ENCODE measurements around the gene ZNF106. TPM values are rescaled to one million over a fixed set of nuclear protein-coding genes. Genes with fewer than 3 reads are reported as not detected.
A peak's percentile ranks its signal among the peaks of the same experiment; 100 is the strongest.

The ZNF106 gene
- total RNA-seq, 2 experiments from 2014 or later, result 53.1 to 55.8 TPM

GRCh38 chr15:42495361-42496212, 4.6 kb upstream of the ZNF106 start, which contains the start of gene SNAP23:
SNAP23 (plus strand) TSS chr15:42495634; CDS start chr15:42511847, 16,213 bp downstream.
- Mint-ChIP-seq H3K4me3 (peak within 1 kb of the TSS; percentile 99), H3K36me3 (peaks cover 4% of the 10 kb centered on the region), H3K27ac (peak within 1 kb of the TSS; percentile 91), H3K27me3 (no peaks in the 10 kb centered on the region), H3K4me1 (peaks cover 44% of the 10 kb centered on the region), H3K9me3 (no peaks in the 10 kb centered on the region)
- DNase-seq, result peak; percentile 89

GRCh38 chr15:42494998-42495360, 4.0 kb upstream of the ZNF106 start:
- Mint-ChIP-seq H3K4me3 (peak overlapping the region; percentile 99), H3K4me1 (peaks cover 40% of the 10 kb centered on the region), H3K9me3 (no peaks in the 10 kb centered on the region), H3K27me3 (no peaks in the 10 kb centered on the region), H3K27ac (peak overlapping the region; percentile 91), H3K36me3 (peaks cover 4% of the 10 kb centered on the region)
- DNase-seq, result no peak

GRCh38 chr15:42493679-42494078, 2.7 kb upstream of the ZNF106 start:
- Mint-ChIP-seq H3K27ac (peak overlapping the region; percentile 34), H3K9me3 (no peaks in the 10 kb centered on the region), H3K27me3 (no peaks in the 10 kb centered on the region), H3K4me3 (peak overlapping the region; percentile 15), H3K36me3 (no peaks in the 10 kb centered on the region), H3K4me1 (peaks cover 39% of the 10 kb centered on the region)
- DNase-seq, result no peak

- Mint-ChIP-seq H3K9me3 (no peaks in the 10 kb centered on the region), H3K4me3 (peak overlapping the region; percentile 97), H3K27ac (peak overlapping the region; percentile 96), H3K27me3 (no peaks in the 10 kb centered on the region), H3K36me3 (peaks cover 1% of the 10 kb centered on the region), H3K4me1 (peaks cover 45% of the 10 kb centered on the region)
- DNase-seq, result no peak
Observed at GRCh38 chr15:42491539-42492225, 741 bp upstream of the ZNF106 start.

- H3K27ac Mint-ChIP-seq, result peak overlapping the region; percentile 96
- H3K9me3 Mint-ChIP-seq, result no peaks in the 10 kb centered on the region
- no peaks in the 10 kb centered on the region for H3K27me3 Mint-ChIP-seq
- DNase-seq, result no peak
- peak overlapping the region; percentile 97 for H3K4me3 Mint-ChIP-seq
- H3K36me3 Mint-ChIP-seq, result peaks cover 1% of the 10 kb centered on the region
- peaks cover 35% of the 10 kb centered on the region for H3K4me1 Mint-ChIP-seq
Observed at GRCh38 chr15:42490291-42490670, 660 bp downstream of the ZNF106 start.

- no peak overlapping the region for H3K4me3 Mint-ChIP-seq
- peaks cover 15% of the 10 kb centered on the region for H3K36me3 Mint-ChIP-seq
- DNase-seq, result no peak
- peaks cover 5% of the 10 kb centered on the region for H3K9me3 Mint-ChIP-seq
- no peaks in the 10 kb centered on the region for H3K27me3 Mint-ChIP-seq
- peaks cover 25% of the 10 kb centered on the region for H3K4me1 Mint-ChIP-seq
- H3K27ac Mint-ChIP-seq, result no peak overlapping the region
Observed at GRCh38 chr15:42483677-42484076, 7.3 kb downstream of the ZNF106 start.

GRCh38 chr15:42482701-42483100, 8.2 kb downstream of the ZNF106 start:
- Mint-ChIP-seq H3K36me3 (peaks cover 16% of the 10 kb centered on the region), H3K27me3 (no peaks in the 10 kb centered on the region), H3K27ac (no peak overlapping the region), H3K4me1 (peaks cover 19% of the 10 kb centered on the region), H3K4me3 (no peak overlapping the region), H3K9me3 (peaks cover 5% of the 10 kb centered on the region)
- DNase-seq, result no peak

- Mint-ChIP-seq H3K4me3 (no peak overlapping the region), H3K27me3 (no peaks in the 10 kb centered on the region), H3K36me3 (peaks cover 5% of the 10 kb centered on the region), H3K27ac (no peak overlapping the region), H3K4me1 (peaks cover 3% of the 10 kb centered on the region), H3K9me3 (no peaks in the 10 kb centered on the region)
- DNase-seq, result no peak
Observed at GRCh38 chr15:42474827-42475226, 16.1 kb downstream of the ZNF106 start.

GRCh38 chr15:42471002-42471401, 19.9 kb downstream of the ZNF106 start:
- DNase-seq, result no peak
- Mint-ChIP-seq H3K4me3 (no peak overlapping the region), H3K27me3 (no peaks in the 10 kb centered on the region), H3K36me3 (peaks cover 5% of the 10 kb centered on the region), H3K27ac (no peak overlapping the region), H3K9me3 (no peaks in the 10 kb centered on the region), H3K4me1 (peaks cover 3% of the 10 kb centered on the region)

GRCh38 chr15:42465520-42466259, 25.3 kb downstream of the ZNF106 start:
- no peak overlapping the region for H3K4me3 Mint-ChIP-seq
- H3K27ac Mint-ChIP-seq, result no peak overlapping the region
- H3K4me1 Mint-ChIP-seq, result peaks cover 7% of the 10 kb centered on the region
- no peaks in the 10 kb centered on the region for H3K27me3 Mint-ChIP-seq
- no peak for DNase-seq
- no peaks in the 10 kb centered on the region for H3K9me3 Mint-ChIP-seq
- H3K36me3 Mint-ChIP-seq, result peaks cover 12% of the 10 kb centered on the region

- Mint-ChIP-seq H3K4me3 (no peak overlapping the region), H3K27ac (no peak overlapping the region), H3K27me3 (no peaks in the 10 kb centered on the region), H3K4me1 (peaks cover 11% of the 10 kb centered on the region), H3K9me3 (no peaks in the 10 kb centered on the region), H3K36me3 (peaks cover 11% of the 10 kb centered on the region)
- DNase-seq, result no peak
Observed at GRCh38 chr15:42461261-42461660, 29.7 kb downstream of the ZNF106 start.

GRCh38 chr15:42457445-42458442, 33.2 kb downstream of the ZNF106 start:
- no peak for DNase-seq
- no peaks in the 10 kb centered on the region for H3K9me3 Mint-ChIP-seq
- H3K4me1 Mint-ChIP-seq, result peaks cover 11% of the 10 kb centered on the region
- H3K27me3 Mint-ChIP-seq, result no peaks in the 10 kb centered on the region
- no peaks in the 10 kb centered on the region for H3K36me3 Mint-ChIP-seq
- no peak overlapping the region for H3K27ac Mint-ChIP-seq
- no peak overlapping the region for H3K4me3 Mint-ChIP-seq

GRCh38 chr15:42456971-42457370, 34.0 kb downstream of the ZNF106 start:
- Mint-ChIP-seq H3K9me3 (no peaks in the 10 kb centered on the region), H3K4me1 (peaks cover 11% of the 10 kb centered on the region), H3K36me3 (no peaks in the 10 kb centered on the region), H3K4me3 (no peak overlapping the region), H3K27ac (no peak overlapping the region), H3K27me3 (no peaks in the 10 kb centered on the region)
- no peak for DNase-seq

GRCh38 chr15:42456531-42456930, 34.4 kb downstream of the ZNF106 start:
- H3K4me3 Mint-ChIP-seq, result no peak overlapping the region
- no peaks in the 10 kb centered on the region for H3K27me3 Mint-ChIP-seq
- DNase-seq, result no peak
- no peak overlapping the region for H3K27ac Mint-ChIP-seq
- peaks cover 2% of the 10 kb centered on the region for H3K36me3 Mint-ChIP-seq
- peaks cover 8% of the 10 kb centered on the region for H3K4me1 Mint-ChIP-seq
- no peaks in the 10 kb centered on the region for H3K9me3 Mint-ChIP-seq
